K562 (cell line): Measurements from ENCODE around the gene RAP1GDS1. TPM values are rescaled to one million over a fixed set of nuclear protein-coding genes. Genes with fewer than 3 reads are reported as not detected.

Experiments
- MAFF ChIP-seq: IDR thresholded peaks from 2 replicates; pipeline ENCODE4 v1.6.1; 2012; ENCODE audit warnings: low read length, improper control_type of control experiment
- MAFK ChIP-seq: IDR thresholded peaks from 2 replicates; pipeline ENCODE4 v1.6.1; 2011; ENCODE audit warnings: low read length, improper control_type of control experiment
- SNRNP70 ChIP-seq: fragments of 200-400 bp; formaldehyde crosslinking; optimal IDR thresholded peaks from 2 replicates; pipeline ENCODE3; 2017; ENCODE audit warnings: low read depth, low read length
- SREBF1 ChIP-seq: fragments of 150-350 bp; IDR thresholded peaks from 2 replicates; pipeline ENCODE4 v1.6.1; 2014; ENCODE audit warnings: antibody characterized with exemption, low read depth, low read length, borderline replicate concordance
- polyA plus RNA-seq, 8 experiments: library from polyadenylated mRNA; depleted of rRNA in 4 of 8; stranded (reverse) in 5 of 8; unstranded in 3 of 8; fragments of >200 nt; fragmentation: Nextera tagmentation in 2 of 8; fragmentation: Illumina TruSeq in 1 of 8; extraction: Ambion mirVana in 2 of 8; extraction: Trizol in 1 of 8; gene quantifications; 2 replicates each; pipeline versions ENCODE4 v1.2.1 to v1.2.3, GENCODE V29; 2011 to 2014; ENCODE audit warnings: inconsistent platforms in 1 of 8, missing spikeins in 1 of 8
- total RNA-seq, 7 experiments: library from RNA; depleted of rRNA in 6 of 7; stranded (reverse); fragments of >200 nt in 6 of 7; fragmentation: Illumina TruSeq in 2 of 7; extraction: Trizol in 2 of 7; gene quantifications; 2 replicates each; pipeline versions ENCODE4 v1.2.1 to v1.2.3, GENCODE V29; 2011 to 2021; ENCODE audit warnings: low replicate concordance in 1 of 7
- TF ChIP-seq, protein P1 (sequence below): fragments of 250-450 bp; sonication (Bioruptor Pico); IDR thresholded peaks from 2 replicates; pipeline ENCODE4 v1.4.0; 2020; ENCODE audit warnings: borderline replicate concordance
- TF ChIP-seq, protein P2 (sequence below): fragments of 200-600 bp; sonication (generic); IDR thresholded peaks from one replicate; pipeline ENCODE4 v1.6.1; 2012; ENCODE audit warnings: mild to moderate bottlenecking, low read depth, low read length, inconsistent platforms

The RAP1GDS1 gene
- total and polyA plus RNA-seq, 9 of the 15 experiments (the other 6 are each of a cell fraction or from before 2014, with no cell fraction given), result 27.2 to 55.6 (median 31.5) TPM

DNA sequence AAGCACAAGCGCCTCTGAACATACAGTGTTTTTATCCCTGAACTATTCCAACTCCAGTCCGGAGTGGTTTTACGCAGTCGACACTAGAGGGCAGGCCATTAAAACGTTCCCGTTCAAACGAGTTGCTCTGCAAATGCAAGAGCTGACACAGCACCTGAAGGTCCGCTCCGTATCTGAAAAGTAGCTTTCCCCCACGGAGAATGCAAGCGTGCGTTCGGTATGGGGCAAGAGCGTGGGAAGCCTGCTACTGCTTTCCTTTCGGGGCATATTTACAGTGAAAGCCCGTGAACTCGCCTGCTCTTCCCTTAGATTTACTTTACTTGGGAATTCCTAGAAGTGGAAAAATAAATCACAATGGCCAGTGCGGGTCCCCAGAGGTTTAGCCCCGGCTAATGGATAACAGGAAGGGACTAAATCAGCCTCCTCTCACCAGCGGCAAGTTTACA, 206.5 kb downstream of the RAP1GDS1 start (continued):
- TF ChIP-seq MAFF, result peak; percentile 65; the same call in 1 of the 2 replicates
- TF ChIP-seq, protein P1, sequence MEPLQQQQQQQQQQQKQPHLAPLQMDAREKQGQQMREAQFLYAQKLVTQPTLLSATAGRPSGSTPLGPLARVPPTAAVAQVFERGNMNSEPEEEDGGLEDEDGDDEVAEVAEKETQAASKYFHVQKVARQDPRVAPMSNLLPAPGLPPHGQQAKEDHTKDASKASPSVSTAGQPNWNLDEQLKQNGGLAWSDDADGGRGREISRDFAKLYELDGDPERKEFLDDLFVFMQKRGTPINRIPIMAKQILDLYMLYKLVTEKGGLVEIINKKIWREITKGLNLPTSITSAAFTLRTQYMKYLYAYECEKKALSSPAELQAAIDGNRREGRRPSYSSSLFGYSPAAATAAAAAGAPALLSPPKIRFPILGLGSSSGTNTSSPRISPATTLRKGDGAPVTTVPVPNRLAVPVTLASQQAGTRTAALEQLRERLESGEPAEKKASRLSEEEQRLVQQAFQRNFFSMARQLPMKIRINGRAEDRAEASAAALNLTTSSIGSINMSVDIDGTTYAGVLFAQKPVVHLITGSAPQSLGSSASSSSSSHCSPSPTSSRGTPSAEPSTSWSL, result no peak
- no peak for TF ChIP-seq SREBF1
- TF ChIP-seq, protein P2, sequence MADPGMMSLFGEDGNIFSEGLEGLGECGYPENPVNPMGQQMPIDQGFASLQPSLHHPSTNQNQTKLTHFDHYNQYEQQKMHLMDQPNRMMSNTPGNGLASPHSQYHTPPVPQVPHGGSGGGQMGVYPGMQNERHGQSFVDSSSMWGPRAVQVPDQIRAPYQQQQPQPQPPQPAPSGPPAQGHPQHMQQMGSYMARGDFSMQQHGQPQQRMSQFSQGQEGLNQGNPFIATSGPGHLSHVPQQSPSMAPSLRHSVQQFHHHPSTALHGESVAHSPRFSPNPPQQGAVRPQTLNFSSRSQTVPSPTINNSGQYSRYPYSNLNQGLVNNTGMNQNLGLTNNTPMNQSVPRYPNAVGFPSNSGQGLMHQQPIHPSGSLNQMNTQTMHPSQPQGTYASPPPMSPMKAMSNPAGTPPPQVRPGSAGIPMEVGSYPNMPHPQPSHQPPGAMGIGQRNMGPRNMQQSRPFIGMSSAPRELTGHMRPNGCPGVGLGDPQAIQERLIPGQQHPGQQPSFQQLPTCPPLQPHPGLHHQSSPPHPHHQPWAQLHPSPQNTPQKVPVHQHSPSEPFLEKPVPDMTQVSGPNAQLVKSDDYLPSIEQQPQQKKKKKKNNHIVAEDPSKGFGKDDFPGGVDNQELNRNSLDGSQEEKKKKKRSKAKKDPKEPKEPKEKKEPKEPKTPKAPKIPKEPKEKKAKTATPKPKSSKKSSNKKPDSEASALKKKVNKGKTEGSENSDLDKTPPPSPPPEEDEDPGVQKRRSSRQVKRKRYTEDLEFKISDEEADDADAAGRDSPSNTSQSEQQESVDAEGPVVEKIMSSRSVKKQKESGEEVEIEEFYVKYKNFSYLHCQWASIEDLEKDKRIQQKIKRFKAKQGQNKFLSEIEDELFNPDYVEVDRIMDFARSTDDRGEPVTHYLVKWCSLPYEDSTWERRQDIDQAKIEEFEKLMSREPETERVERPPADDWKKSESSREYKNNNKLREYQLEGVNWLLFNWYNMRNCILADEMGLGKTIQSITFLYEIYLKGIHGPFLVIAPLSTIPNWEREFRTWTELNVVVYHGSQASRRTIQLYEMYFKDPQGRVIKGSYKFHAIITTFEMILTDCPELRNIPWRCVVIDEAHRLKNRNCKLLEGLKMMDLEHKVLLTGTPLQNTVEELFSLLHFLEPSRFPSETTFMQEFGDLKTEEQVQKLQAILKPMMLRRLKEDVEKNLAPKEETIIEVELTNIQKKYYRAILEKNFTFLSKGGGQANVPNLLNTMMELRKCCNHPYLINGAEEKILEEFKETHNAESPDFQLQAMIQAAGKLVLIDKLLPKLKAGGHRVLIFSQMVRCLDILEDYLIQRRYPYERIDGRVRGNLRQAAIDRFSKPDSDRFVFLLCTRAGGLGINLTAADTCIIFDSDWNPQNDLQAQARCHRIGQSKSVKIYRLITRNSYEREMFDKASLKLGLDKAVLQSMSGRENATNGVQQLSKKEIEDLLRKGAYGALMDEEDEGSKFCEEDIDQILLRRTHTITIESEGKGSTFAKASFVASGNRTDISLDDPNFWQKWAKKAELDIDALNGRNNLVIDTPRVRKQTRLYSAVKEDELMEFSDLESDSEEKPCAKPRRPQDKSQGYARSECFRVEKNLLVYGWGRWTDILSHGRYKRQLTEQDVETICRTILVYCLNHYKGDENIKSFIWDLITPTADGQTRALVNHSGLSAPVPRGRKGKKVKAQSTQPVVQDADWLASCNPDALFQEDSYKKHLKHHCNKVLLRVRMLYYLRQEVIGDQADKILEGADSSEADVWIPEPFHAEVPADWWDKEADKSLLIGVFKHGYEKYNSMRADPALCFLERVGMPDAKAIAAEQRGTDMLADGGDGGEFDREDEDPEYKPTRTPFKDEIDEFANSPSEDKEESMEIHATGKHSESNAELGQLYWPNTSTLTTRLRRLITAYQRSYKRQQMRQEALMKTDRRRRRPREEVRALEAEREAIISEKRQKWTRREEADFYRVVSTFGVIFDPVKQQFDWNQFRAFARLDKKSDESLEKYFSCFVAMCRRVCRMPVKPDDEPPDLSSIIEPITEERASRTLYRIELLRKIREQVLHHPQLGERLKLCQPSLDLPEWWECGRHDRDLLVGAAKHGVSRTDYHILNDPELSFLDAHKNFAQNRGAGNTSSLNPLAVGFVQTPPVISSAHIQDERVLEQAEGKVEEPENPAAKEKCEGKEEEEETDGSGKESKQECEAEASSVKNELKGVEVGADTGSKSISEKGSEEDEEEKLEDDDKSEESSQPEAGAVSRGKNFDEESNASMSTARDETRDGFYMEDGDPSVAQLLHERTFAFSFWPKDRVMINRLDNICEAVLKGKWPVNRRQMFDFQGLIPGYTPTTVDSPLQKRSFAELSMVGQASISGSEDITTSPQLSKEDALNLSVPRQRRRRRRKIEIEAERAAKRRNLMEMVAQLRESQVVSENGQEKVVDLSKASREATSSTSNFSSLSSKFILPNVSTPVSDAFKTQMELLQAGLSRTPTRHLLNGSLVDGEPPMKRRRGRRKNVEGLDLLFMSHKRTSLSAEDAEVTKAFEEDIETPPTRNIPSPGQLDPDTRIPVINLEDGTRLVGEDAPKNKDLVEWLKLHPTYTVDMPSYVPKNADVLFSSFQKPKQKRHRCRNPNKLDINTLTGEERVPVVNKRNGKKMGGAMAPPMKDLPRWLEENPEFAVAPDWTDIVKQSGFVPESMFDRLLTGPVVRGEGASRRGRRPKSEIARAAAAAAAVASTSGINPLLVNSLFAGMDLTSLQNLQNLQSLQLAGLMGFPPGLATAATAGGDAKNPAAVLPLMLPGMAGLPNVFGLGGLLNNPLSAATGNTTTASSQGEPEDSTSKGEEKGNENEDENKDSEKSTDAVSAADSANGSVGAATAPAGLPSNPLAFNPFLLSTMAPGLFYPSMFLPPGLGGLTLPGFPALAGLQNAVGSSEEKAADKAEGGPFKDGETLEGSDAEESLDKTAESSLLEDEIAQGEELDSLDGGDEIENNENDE, result no peak
- TF ChIP-seq MAFK, result peak; percentile 75
- TF ChIP-seq SNRNP70, result no peak
